Ovary (tissue), 9 donors: ENCODE data around the gene LNPEP. TPM values are rescaled to one million over a fixed set of nuclear protein-coding genes. Genes with fewer than 3 reads are reported as not detected.

Experiments used
- DNase-seq, 5 donors: peaks; one replicate each; pipeline ENCODE4 v3.0.0-alpha.2; 2019 to 2020
- H3K27ac ChIP-seq, 2 donors: fragments of 200-600 bp; one replicate each; pipeline versions ENCODE4 v1.5.1 to v1.8.0; 2019 to 2022
- H3K27me3 ChIP-seq: fragments of 200-600 bp; one replicate; pipeline ENCODE4 v1.8.0; 2022
- H3K36me3 ChIP-seq: fragments of 200-600 bp; sonication (generic); one replicate; pipeline ENCODE4 v1.5.1; 2019
- H3K4me1 ChIP-seq: one replicate; pipeline ENCODE4 v1.8.1; 2013; ENCODE audit warnings: mild to moderate bottlenecking, moderate library complexity; ENCODE audit not compliant: insufficient read depth
- H3K4me3 ChIP-seq: fragments of 200-600 bp; sonication (generic); one replicate; pipeline ENCODE4 v1.5.1; 2017
- H3K9me3 ChIP-seq, 2 donors: fragments of 200-600 bp in 1 of 2; sonication (generic) in 1 of 2; one replicate each; pipeline versions ENCODE4 v1.5.1 to v1.8.1; 2013 to 2019; ENCODE audit warnings: mild to moderate bottlenecking in 1 of 2, moderate library complexity in 1 of 2
- CTCF ChIP-seq, 3 donors: fragments of 450-650 bp in 2 of 3; fragments of 200-600 bp in 1 of 3; IDR thresholded peaks; one replicate each; pipeline versions ENCODE4 v1.5.1 to v1.8.0; 2016 to 2022; ENCODE audit warnings: antibody characterized with exemption in 3 of 3, mild to moderate bottlenecking in 1 of 3
- EP300 ChIP-seq: sonication (generic); formaldehyde crosslinking; IDR thresholded peaks from one replicate; pipeline ENCODE4 v1.6.1; 2017; ENCODE audit warnings: antibody characterized with exemption
- POLR2A ChIP-seq: fragments of 450-650 bp; IDR thresholded peaks from one replicate; pipeline ENCODE4 v1.6.1; 2017; ENCODE audit warnings: antibody characterized with exemption, mild to moderate bottlenecking, moderate library complexity
- WGBS, 3 donors: extraction: QIAGEN DNeasy Blood & Tissue Kit in 1 of 3; methylation state at CpG; one replicate each; pipeline versions ENCODE4 v1.1.5 to v1.1.7; 2013 to 2017; 5-methylcytosine and 5-hydroxymethylcytosine counted together
- intact Hi-C, 4 donors: fragments of 100-400 bp; cut with DNase I; formaldehyde crosslinking; loops; one replicate each; pipeline versions ENCODE4 v1.11.0 to v1.15.1; 2022 to 2023
- polyA plus RNA-seq, 2 donors: library from polyadenylated mRNA; stranded (reverse); fragments of 200-250 nt in 1 of 2; fragments of 350-450 nt in 1 of 2; fragmentation: Illumina TruSeq in 1 of 2; extraction: RNeasy Lipid Tissue Mini Kit (QIAGEN cat#74804) in 1 of 2; gene quantifications; one replicate each; pipeline ENCODE4 v1.2.3, GENCODE V29; 2013 to 2014
- total RNA-seq, 7 donors: library from RNA; depleted of rRNA in 2 of 7; stranded (reverse); fragments of >200 nt in 2 of 7; fragmentation: NEBNext Ultra II Directional in 3 of 7; extraction: Animal tissue kit (Norgen Biotek cat#: 25700) in 3 of 7; gene quantifications; one replicate each; pipeline versions ENCODE4 v1.1.0 to v1.2.4, GENCODE V29; 2016 to 2023
- donor health status: DM: no; HTN: no; CAD: no; lungs with moderate emphysema.
- donor health status: DM: no; HTN: no; CAD: no.
- donor health status: Bipolar disorder and iron deficiency.
- donor health status: DM: yes; HTN: yes; CAD: no.
- donor health status: DM: no; HTN: no; CAD: no.
- donor health status: DM: yes; HTN: yes; CAD: no.

The LNPEP gene
- total and polyA plus RNA-seq, 9 donors, result 7.6 to 45.5 (median 32.3) TPM

GRCh38 chr5:96913233-96913632, 22.6 kb upstream of the LNPEP start:
- no peak overlapping the region for H3K4me3 ChIP-seq

GRCh38 chr5:96919754-96920197, 16.1 kb upstream of the LNPEP start:
- Histone ChIP-seq H3K9me3 (no peaks in the 10 kb centered on the region), H3K4me3 (no peak overlapping the region), H3K36me3 (no peaks in the 10 kb centered on the region), H3K27me3 (no peaks in the 10 kb centered on the region), H3K27ac (no peak overlapping the region), H3K4me1 (peaks cover 10% of the 10 kb centered on the region)
- DNase-seq, result no peak
- TF ChIP-seq POLR2A (no peak), CTCF (IDR thresholded peaks at IDR 0.05) (no peak), EP300 (no peak)
- intact Hi-C loops, result no loop called here
- WGBS, 3 donors, result 86 to 97% (median 94%) methylated on average over 4 of the region's 4 CpGs

More at GRCh38 chr5:96913233-96913632, 22.6 kb upstream of the LNPEP start:
- no peaks in the 10 kb centered on the region for H3K9me3 ChIP-seq
- H3K27ac ChIP-seq, result no peak overlapping the region
- DNase-seq, result no peak
- TF ChIP-seq CTCF (IDR thresholded peaks at IDR 0.05) (no peak), POLR2A (no peak), EP300 (no peak)
- H3K36me3 ChIP-seq, result no peaks in the 10 kb centered on the region
- no peaks in the 10 kb centered on the region for H3K4me1 ChIP-seq
- 49 to 68% (median 54%) methylated on average over 2 of the region's 2 CpGs for WGBS, 3 donors
- intact Hi-C loops, result no loop called here
- no peaks in the 10 kb centered on the region for H3K27me3 ChIP-seq

GRCh38 chr5:96920744-96921355, 15.0 kb upstream of the LNPEP start:
- Histone ChIP-seq H3K4me3 (no peak overlapping the region), H3K27me3 (no peaks in the 10 kb centered on the region), H3K4me1 (peaks cover 10% of the 10 kb centered on the region), H3K36me3 (no peaks in the 10 kb centered on the region), H3K27ac (peak overlapping the region in 1 of 2 donors; percentile 70), H3K9me3 (no peaks in the 10 kb centered on the region)
- 81 to 87% (median 86%) methylated on average over 3 of the region's 3 CpGs for WGBS, 3 donors
- TF ChIP-seq CTCF (IDR thresholded peaks at IDR 0.05), result no peak
- TF ChIP-seq POLR2A, result no peak
- no peak for TF ChIP-seq EP300
- DNase-seq, result no peak
- intact Hi-C loops, result no loop called here

- no peak overlapping the region for H3K4me3 ChIP-seq
- TF ChIP-seq POLR2A (no peak), CTCF (IDR thresholded peaks at IDR 0.05) (no peak), EP300 (no peak)
- H3K4me1 ChIP-seq, result peaks cover 10% of the 10 kb centered on the region
- no peaks in the 10 kb centered on the region for H3K36me3 ChIP-seq
- H3K27me3 ChIP-seq, result no peaks in the 10 kb centered on the region
- WGBS, 3 donors, result 44 to 73% (median 51%) methylated on average over 12 of the region's 12 CpGs
- no peak for DNase-seq
- H3K9me3 ChIP-seq, result no peaks in the 10 kb centered on the region
- intact Hi-C loops, result no loop called here
- peak overlapping the region in 1 of 2 donors; percentile 70 for H3K27ac ChIP-seq
These were observed 13.2 kb upstream of the LNPEP start for GRCh38 chr5:96922499-96923244.
